Epithelial cell of prostate (primary cell): ENCODE results near the gene SCT.
"Not testable (repeated sequence)": the region's sequence is repeated elsewhere in the genome, so short reads cannot be mapped to it uniquely, and the experiment has no call there.

Experiments used
- DNase-seq: peaks from one replicate; pipeline ENCODE4 v3.0.0-alpha.2; 2011; ENCODE audit warnings: low read depth, low spot score
- H3K27ac ChIP-seq: fragments of 450-650 bp; 2 replicates; pipeline ENCODE4 v1.5.1; 2017; ENCODE audit warnings: mild to moderate bottlenecking

SCT gene, protein sequence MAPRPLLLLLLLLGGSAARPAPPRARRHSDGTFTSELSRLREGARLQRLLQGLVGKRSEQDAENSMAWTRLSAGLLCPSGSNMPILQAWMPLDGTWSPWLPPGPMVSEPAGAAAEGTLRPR

GRCh38 chr11:626475-627307 is at the start of gene SCT:
SCT (minus strand) TSS chr11:627181; CDS start chr11:627143, 38 bp downstream.
- H3K27ac ChIP-seq: no peak within 1 kb of the TSS
- DNase-seq: no peak

DNA sequence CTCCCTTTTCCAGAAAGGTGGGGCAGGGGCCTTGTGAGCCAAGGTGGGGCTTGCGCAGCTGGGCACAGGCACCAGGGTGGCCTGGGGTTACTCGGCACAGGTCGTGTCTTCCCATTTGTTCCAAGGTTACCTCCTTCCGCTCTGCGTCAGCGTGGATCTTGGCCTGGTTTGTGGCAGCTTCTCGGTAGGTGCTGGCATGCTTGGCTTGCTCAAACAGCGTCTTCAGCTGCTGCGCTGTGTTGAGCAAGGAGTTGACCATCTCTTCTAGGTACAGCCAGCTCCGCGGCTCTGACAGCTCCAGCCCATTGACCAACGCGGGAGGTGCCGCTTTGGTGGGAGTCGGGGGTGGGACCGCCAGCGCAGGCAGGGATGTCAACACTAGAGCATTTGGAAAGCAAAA is 47.4 kb upstream of the SCT start:
- H3K27ac ChIP-seq: no peak overlapping the region
- no peak for DNase-seq

GRCh38 chr11:673866-674265 is 46.9 kb upstream of the SCT start:
- no peak for DNase-seq
- H3K27ac ChIP-seq: no peak overlapping the region

DNA sequence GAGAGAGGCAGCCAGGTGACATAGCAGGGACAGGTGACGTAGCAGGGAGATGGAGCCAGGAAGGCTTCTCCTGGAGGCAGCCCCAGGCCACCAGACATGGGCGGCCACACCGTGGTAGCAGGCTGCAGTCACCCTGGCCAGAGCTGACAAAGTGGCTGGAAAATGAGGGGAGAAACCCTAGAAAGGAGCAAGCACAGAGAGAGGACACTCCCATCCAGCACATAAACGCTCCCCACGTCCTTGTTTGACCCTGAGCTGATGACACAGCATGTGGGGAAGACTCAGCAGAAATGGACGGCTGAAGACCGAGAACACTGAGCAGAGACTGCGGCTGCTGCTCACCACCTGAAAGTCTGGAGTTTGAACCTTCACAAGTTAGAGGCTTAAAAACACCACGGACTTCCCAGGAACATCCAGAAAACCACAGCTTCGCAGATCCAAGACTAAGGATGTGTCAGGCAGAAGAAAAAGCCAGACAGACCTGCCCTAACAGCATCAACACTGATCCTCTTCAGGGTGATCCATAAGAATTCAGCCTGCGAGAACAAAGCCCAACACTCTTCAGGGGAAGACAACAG is 38.8 kb upstream of the SCT start:
- H3K27ac ChIP-seq: no peak overlapping the region
- DNase-seq: no peak

GRCh38 chr11:665062-665703 is 38.2 kb upstream of the SCT start:
- no peak overlapping the region for H3K27ac ChIP-seq
- DNase-seq: no peak

- no peak overlapping the region for H3K27ac ChIP-seq
- DNase-seq: no peak
These were observed 35.8 kb upstream of the SCT start for GRCh38 chr11:662689-663274.

GRCh38 chr11:660681-661444 is 33.9 kb upstream of the SCT start:
- no peak overlapping the region for H3K27ac ChIP-seq
- no peak for DNase-seq

- no peak overlapping the region for H3K27ac ChIP-seq
- no peak for DNase-seq
These were observed 33.3 kb upstream of the SCT start for GRCh38 chr11:660281-660680.

DNA sequence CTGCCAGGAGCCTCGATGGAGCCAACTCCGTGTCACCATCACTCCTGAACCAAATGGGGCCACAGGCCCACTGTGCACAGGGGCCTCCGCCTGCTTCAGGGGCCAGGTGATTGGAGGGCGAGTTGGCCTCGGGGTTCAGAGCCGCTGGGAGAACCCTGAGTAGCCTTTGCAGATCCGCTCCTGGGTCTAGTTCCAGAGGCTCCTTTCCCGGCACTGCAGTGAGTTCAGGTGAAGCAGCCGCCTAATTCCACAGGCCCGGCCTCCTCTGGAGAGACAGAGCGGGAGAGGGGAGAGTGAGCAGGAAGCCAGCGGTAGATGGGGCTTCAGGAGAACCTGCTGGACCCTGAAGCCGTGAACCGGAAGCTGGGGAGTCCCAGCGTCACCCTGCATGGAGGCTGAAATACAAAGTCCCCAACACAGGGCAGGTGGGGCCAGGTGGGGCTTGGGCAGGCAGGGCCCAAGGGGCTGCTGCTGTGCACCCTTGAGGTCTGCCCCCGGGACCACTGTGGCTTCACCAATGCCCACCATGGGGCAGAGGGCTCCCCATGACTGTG is 32.6 kb upstream of the SCT start:
- DNase-seq: no peak

GRCh38 chr11:657691-658126 is 30.7 kb upstream of the SCT start:
- H3K27ac ChIP-seq: peak overlapping the region; percentile 20
- DNase-seq: no peak

More for the DNA sequence above, 32.6 kb upstream of the SCT start:
- no peak overlapping the region for H3K27ac ChIP-seq

DNA sequence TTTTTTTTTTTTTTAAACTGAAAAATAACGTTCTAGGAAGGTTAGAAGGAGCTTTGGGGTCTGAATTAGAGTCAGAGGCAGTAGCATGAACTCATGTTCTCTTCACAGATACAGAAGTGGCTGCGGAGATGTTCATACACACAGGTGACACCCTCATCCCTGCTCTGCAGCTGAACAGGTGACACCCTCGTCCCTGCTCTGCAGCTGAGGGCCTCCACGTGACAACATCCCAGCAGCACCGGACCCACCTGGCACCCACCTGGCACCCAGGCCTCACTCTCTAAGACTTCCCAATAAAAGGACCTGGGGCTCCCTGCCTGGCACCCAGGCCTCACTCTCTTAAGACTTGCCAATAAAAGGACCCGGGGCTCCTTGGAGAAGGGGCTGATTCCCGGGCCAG is 29.9 kb upstream of the SCT start:
- DNase-seq: no peak
- no peak overlapping the region for H3K27ac ChIP-seq

DNA sequence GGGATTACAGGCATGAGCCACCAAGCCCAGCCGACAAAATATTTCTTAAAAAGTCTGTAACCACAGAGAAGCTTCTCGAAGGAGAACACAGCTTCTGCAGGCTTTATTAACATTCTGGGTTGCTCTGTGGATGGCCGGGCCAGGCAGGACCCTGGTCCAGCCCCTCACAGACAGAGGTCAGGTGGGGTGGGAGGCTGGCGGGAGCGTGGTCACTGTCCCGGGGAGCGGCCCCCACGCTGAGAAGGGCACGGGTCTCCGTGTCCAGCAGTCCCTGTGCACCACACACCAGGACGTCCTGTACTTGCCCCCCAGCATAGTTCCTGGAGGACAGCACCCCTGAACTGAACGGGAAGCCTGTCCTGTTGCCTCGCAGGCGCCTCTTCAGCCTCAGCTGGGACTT is 29.4 kb upstream of the SCT start:
- no peak for DNase-seq
- H3K27ac ChIP-seq: no peak overlapping the region

GRCh38 chr11:655036-655726 is 28.2 kb upstream of the SCT start:
- DNase-seq: no peak

GRCh38 chr11:654444-654843 is 27.5 kb upstream of the SCT start:
- not testable (repeated sequence) for H3K27ac ChIP-seq, DNase-seq

More at GRCh38 chr11:655036-655726, 28.2 kb upstream of the SCT start:
- no peak overlapping the region for H3K27ac ChIP-seq

DNA sequence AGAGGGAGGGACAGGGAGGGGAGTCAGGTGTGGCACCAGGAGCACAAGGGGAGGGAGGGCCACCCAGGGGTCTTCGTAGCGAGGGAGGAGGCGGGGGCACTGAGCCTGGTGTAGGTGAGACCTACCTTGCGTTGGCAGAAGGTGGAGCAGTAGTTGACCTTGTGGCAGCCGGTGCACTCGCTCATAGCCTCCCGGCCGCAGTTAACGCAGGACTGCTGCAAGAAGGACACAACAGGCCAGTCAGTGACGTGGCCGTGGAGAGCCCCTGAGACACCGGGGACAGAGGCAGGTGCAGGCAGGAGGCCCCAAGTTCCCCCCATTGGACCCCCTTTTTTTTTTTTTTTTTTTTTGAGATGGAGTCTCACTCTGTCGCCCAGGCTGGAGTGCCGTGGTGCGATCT is 26.9 kb upstream of the SCT start:
- DNase-seq: no peak
- no peak overlapping the region for H3K27ac ChIP-seq

DNA sequence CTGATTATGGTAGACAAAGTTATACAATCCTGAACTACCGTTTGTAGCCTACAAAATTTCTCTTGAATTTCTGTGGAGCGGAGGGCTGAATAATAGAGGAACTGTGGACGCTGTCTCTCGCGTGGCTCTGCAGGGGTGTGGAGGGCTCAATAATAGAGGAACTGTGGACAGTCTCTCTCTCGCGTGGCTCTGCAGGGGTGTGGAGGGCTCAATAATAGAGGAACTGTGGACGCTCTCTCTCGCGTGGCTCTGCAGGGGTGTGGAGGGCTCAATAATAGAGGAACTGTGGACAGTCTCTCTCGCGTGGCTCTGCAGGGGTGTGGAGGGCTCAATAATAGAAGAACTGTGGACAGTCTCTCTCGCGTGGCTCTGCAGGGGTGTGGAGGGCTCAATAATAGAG is 26.2 kb upstream of the SCT start:
- not testable (repeated sequence) for H3K27ac ChIP-seq, DNase-seq

DNA sequence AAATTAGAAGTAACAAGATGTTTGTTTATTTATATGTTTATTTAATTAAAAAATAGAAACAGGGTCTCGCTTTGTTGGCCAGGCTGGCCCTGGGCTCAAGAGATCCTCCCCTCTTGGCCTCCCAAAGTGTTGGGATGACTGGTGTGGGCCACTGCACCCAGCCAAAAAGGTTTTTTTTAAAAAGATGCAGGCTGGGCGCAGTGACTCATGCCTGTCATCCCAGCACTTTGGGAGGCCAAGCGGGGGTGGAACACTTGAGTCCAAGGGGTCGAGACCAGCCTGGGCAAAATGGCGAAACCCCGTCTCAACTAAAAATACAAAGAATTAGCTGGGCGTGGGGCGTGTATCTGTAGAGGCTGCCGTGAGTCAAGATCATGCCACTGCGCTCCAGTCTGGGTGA is 23.5 kb upstream of the SCT start:
- no peak overlapping the region for H3K27ac ChIP-seq
- no peak for DNase-seq

DNA sequence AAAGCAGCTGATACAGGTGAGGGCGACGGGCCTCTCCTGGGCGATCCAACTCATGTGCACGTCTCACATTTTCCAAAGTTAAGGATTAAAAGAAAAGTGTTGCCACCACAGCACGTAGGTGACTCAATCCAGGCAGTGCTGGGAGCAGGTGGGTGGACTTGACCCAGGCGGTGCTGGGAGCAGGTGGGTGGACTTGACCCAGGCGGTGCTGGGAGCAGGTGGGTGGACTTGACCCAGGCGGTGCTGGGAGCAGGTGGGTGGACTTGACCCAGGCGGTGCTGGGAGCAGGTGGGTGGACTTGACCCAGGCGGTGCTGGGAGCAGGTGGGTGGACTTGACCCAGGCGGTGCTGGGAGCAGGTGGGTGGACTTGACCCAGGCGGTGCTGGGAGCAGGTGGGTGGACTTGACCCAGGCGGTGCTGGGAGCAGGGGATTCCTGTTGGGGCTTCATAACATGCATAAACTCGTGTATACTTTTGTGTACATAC is 20.7 kb upstream of the SCT start:
- DNase-seq: not testable (repeated sequence)

DNA sequence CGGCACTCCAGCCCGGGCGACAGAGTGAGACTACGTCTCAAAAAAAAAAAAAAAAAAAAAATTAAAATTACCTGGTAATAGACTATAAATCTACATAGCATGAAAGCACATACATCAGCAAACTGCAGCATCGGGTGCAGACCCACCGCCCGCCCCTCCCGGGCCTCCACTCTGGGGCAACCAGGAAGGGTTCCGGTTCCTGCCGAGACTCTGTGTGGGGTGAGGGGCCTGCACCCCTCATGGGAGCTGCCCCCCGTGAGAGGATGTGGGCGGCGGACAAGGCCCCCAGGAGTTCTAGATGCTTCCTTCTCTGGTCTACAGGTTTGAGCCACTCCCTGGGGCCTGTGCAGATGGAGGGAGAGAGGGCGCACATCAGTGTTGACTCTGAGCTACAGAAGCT is 19.2 kb upstream of the SCT start:
- no peak overlapping the region for H3K27ac ChIP-seq
- no peak for DNase-seq

More for the DNA sequence above, 20.7 kb upstream of the SCT start:
- H3K27ac ChIP-seq: not testable (repeated sequence)
